Measurements from ENCODE around the gene ZDHHC13. TPM values are rescaled to one million over a fixed set of nuclear protein-coding genes. Genes with fewer than 3 reads are reported as not detected.

The ZDHHC13 gene
- total RNA-seq, 1 experiment from 2014 or later, result 21.8 TPM

GRCh38 chr11:19185516-19186052 lies 68.6 kb downstream of the ZDHHC13 start:
- Histone ChIP-seq H3K9me3 (ENCODE audit: control insufficient read depth in 1 of 2, insufficient read depth in 1 of 2, low read depth in 1 of 2, low read length in 2 of 2) (no peaks in the 10 kb centered on the region), H4K20me1 (ENCODE audit: insufficient read depth) (no peaks in the 10 kb centered on the region), H3K27me3 (ENCODE audit: insufficient read depth, low read length) (no peaks in the 10 kb centered on the region), H3K9me2 (ENCODE audit: insufficient read depth) (no peaks in the 10 kb centered on the region), H3K9ac (ENCODE audit: low read length) (no peak overlapping the region), H3K36me3 (ENCODE audit: control insufficient read depth in 1 of 2, insufficient read depth in 2 of 2, low read length in 2 of 2) (no peaks in the 10 kb centered on the region), H3K4me3 (replicated peaks in 1 of 2; ENCODE audit: low read depth in 1 of 2, low read length in 2 of 2) (no peak overlapping the region), H3K4me2 (ENCODE audit: low read length) (no peak overlapping the region), H3K4me1 (ENCODE audit: control insufficient read depth in 1 of 2, insufficient read depth in 2 of 2, low read length in 2 of 2) (no peaks in the 10 kb centered on the region), H3K27ac (ENCODE audit: low read depth, low read length) (no peak overlapping the region), H3K79me2 (ENCODE audit: insufficient read depth, low read length) (no peaks in the 10 kb centered on the region), H2AFZ (ENCODE audit: low read depth, low read length, poor library complexity, severe bottlenecking) (no peak overlapping the region)
- no TSS peak for BruUV-seq (replicated peaks)
- intact Hi-C loops (cut with micrococcal nuclease), result no loop called here
- POLR2A ChIA-PET, result no interaction called here
- ATAC-seq, result no peak
- CTCF ChIA-PET, result no interaction called here
- RAD21 ChIA-PET (ENCODE audit: low non-redundant PET in 1 of 2, low total read pairs in 2 of 2, uncharacterized antibody in 2 of 2, unreplicated experiment in 2 of 2), result no interaction called here
- no peak for TF ChIP-seq POLR2AphosphoS5 (IDR thresholded peaks at IDR 0.05; ENCODE audit: low read depth, low read length)
- no peak for TF ChIP-seq EGR1 (IDR thresholded peaks at IDR 0.05; ENCODE audit: low read depth)
- no peak for TF ChIP-seq ZBTB33 (IDR thresholded peaks at IDR 0.05; ENCODE audit: extremely low read depth, insufficient replicate concordance, low read length)
- no peak for TF ChIP-seq EZH2 (IDR thresholded peaks at IDR 0.05)
- no peak for TF ChIP-seq SIN3A (IDR thresholded peaks at IDR 0.05; ENCODE audit: low read depth)
- TF ChIP-seq POLR2A (IDR thresholded peaks at IDR 0.05; ENCODE audit: borderline replicate concordance, extremely low read depth, insufficient read depth, insufficient read length), result no peak
- TF ChIP-seq FOSL1 (IDR thresholded peaks at IDR 0.05; ENCODE audit: low read depth), result no peak
- no peak for TF ChIP-seq YY1 (IDR thresholded peaks at IDR 0.05; ENCODE audit: extremely low read depth, insufficient replicate concordance, low read depth, low read length)
- no peak for TF ChIP-seq EZH2phosphoT487 (IDR thresholded peaks at IDR 0.05; ENCODE audit: borderline replicate concordance)
- no peak for TF ChIP-seq ZNF274 (IDR thresholded peaks at IDR 0.05; ENCODE audit: low read depth, low read length)
- no peak for TF ChIP-seq MAX (IDR thresholded peaks at IDR 0.05)
- no peak for TF ChIP-seq CTCF (IDR thresholded peaks at IDR 0.05 in 2 of 3, conservative IDR thresholded peaks at IDR 0.05 in 1 of 3; ENCODE audit: borderline replicate concordance in 1 of 3, insufficient read depth in 1 of 3, low read depth in 2 of 3, low read length in 2 of 3)
- no peak for TF ChIP-seq JUND (IDR thresholded peaks at IDR 0.05)
- TF ChIP-seq RAD21 (IDR thresholded peaks at IDR 0.05; ENCODE audit: low read depth), result no peak
- TF ChIP-seq TCF7L2 (IDR thresholded peaks at IDR 0.05; ENCODE audit: borderline replicate concordance, extremely low read depth, insufficient read depth, insufficient read length), result no peak
- TF ChIP-seq ZFX (IDR thresholded peaks at IDR 0.05), result no peak
- no peak for TF ChIP-seq CBX3 (IDR thresholded peaks at IDR 0.05; ENCODE audit: low read depth)
- TF ChIP-seq ELF1 (IDR thresholded peaks at IDR 0.05; ENCODE audit: borderline replicate concordance, low read depth), result no peak
- TF ChIP-seq REST (IDR thresholded peaks at IDR 0.05; ENCODE audit: low read depth), result no peak
- TF ChIP-seq SRF (IDR thresholded peaks at IDR 0.05; ENCODE audit: low read depth), result no peak
- no peak for DNase-seq (ENCODE audit: low read depth, low spot score)

Measured in HCT116 (cell line).